Dedifferentiated amniotic fluid mesenchymal stem cell (primary cell): ENCODE results near the gene ZNF619.

Source experiments
- DNase-seq: peaks from one replicate; pipeline ENCODE4 v3.0.0-alpha.2; 2016; ENCODE audit errors: extremely low spot score

ZNF619 gene

DNA sequence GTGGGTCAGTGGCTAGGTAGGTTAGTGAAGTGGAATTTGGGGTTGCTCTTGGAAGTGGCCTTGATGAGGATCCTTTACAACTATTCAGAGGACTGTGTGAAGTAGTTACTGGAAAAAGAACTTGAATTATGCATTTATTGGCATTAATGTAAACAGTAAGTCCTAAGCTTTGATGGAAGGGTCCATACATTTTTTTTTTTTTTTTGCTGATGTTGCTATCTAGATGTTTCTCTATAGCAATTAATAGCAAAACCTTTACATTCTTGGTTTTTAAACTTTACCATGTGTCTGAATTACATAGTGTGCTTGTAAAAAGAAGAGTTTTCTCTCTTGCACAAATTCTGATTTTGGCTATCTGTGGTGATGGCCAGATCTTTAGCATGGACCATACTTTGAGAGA, 57.4 kb downstream of the ZNF619 start:
- DNase-seq = no peak
